ENCODE results near the gene KCTD12. TPM values are rescaled to one million over a fixed set of nuclear protein-coding genes. Genes with fewer than 3 reads are reported as not detected.
A peak's percentile ranks its signal among the peaks of the same experiment; 100 is the strongest.

KCTD12 gene
- total and polyA plus RNA-seq, 2 of the 13 experiments (the other 11 are each of a cell fraction or from before 2014, with no cell fraction given), result not detected

DNA sequence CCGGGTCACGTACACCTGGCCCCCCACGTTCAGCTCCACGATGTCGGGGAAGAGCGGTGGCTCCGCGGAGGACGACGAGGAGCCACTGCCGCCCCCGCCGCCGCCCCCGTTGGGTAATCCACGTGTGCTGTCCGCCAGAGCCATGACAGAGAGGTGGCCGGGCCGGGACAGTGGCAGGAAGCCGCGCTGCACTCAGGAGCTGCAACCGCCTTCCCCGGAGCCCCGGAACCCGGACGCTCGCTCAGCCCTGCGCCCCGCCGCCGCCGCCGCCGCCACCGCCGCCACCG, 257 bp downstream of the KCTD12 start:
- Histone ChIP-seq H3K79me2 (ENCODE audit: insufficient read depth, low read length) (no peaks in the 10 kb centered on the region), H3K4me2 (ENCODE audit: low read depth, low read length) (peak overlapping the region; percentile 62), H3K27me3 (ENCODE audit: control insufficient read depth in 1 of 2, insufficient read depth in 2 of 2, low read length in 2 of 2) (peaks cover 2 to 16% of the 10 kb centered on the region in 2 experiments; a peak in 4 of 5 replicates), H3K4me1 (ENCODE audit: insufficient read depth, low read length) (peaks cover 7% of the 10 kb centered on the region; the same call in 1 of the 2 replicates), H3K9ac (ENCODE audit: insufficient read depth, low read depth, low read length) (no peak overlapping the region), H3K36me3 (replicated peaks in 1 of 2; ENCODE audit: control insufficient read depth in 1 of 2, insufficient read depth in 2 of 2, low read length in 2 of 2) (no peaks in the 10 kb centered on the region), H3K4me3 (replicated peaks in 1 of 3; ENCODE audit: insufficient read depth in 1 of 3, low read depth in 2 of 3, low read length in 3 of 3) (peak overlapping the region; percentile 16 to 59 (median 42); a peak in 4 of 6 replicates), H3K27ac (ENCODE audit: extremely low read length, insufficient read depth, low read length) (no peak overlapping the region), H3K9me3 (ENCODE audit: low read length) (no peaks in the 10 kb centered on the region), H4K20me1 (ENCODE audit: insufficient read depth, low read length) (no peaks in the 10 kb centered on the region), H2AFZ (ENCODE audit: low read length) (no peak overlapping the region)
- intact Hi-C loops (cut with micrococcal nuclease; ENCODE audit: unreplicated experiment) (no loop called here), in situ Hi-C loops (cut with HindIII; ENCODE audit: extremely low pct_ligation_motif_present, low pct_unique_long_range_greater_than_20kb) (no loop called here)
- ATAC-seq (no peak), FAIRE-seq (no peak), DNase-seq (ENCODE audit: low spot score) (no peak)
- no TSS peak for BruUV-seq (replicated peaks)
- 30% methylated on average over 2 of the region's 37 CpGs for WGBS (ENCODE audit: low lambda C conversion rate)
- CTCF ChIA-PET (ENCODE audit: low intra/inter-chr PET ratio, low total read pairs), result no interaction called here
- POLR2A ChIA-PET, result interaction anchor here (0.6 kb wide), 1 partner anchor 203 kb away, joined by 3 read pairs; no protein-coding TSS in a partner anchor
- TF ChIP-seq ZNF563 (CRISPR knock-in tag; IDR thresholded peaks at IDR 0.05), result no peak
- no peak for TF ChIP-seq BORCS8-MEF2B (CRISPR knock-in tag; IDR thresholded peaks at IDR 0.05)
- TF ChIP-seq SAP130 (CRISPR knock-in tag; IDR thresholded peaks at IDR 0.05; ENCODE audit: low read depth), result no peak
- TF ChIP-seq, protein P1, sequence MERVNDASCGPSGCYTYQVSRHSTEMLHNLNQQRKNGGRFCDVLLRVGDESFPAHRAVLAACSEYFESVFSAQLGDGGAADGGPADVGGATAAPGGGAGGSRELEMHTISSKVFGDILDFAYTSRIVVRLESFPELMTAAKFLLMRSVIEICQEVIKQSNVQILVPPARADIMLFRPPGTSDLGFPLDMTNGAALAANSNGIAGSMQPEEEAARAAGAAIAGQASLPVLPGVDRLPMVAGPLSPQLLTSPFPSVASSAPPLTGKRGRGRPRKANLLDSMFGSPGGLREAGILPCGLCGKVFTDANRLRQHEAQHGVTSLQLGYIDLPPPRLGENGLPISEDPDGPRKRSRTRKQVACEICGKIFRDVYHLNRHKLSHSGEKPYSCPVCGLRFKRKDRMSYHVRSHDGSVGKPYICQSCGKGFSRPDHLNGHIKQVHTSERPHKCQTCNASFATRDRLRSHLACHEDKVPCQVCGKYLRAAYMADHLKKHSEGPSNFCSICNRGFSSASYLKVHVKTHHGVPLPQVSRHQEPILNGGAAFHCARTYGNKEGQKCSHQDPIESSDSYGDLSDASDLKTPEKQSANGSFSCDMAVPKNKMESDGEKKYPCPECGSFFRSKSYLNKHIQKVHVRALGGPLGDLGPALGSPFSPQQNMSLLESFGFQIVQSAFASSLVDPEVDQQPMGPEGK (CRISPR knock-in tag; IDR thresholded peaks at IDR 0.05), result no peak
- TF ChIP-seq ATAD3A (CRISPR knock-in tag; IDR thresholded peaks at IDR 0.05), result no peak
- no peak for TF ChIP-seq GTF2F1 (IDR thresholded peaks at IDR 0.05; ENCODE audit: low read length)
- no peak for TF ChIP-seq ZNF12 (CRISPR knock-in tag; IDR thresholded peaks at IDR 0.05)
- TF ChIP-seq MTF2 (CRISPR knock-in tag; IDR thresholded peaks at IDR 0.05; ENCODE audit: borderline replicate concordance), result peak; percentile 71; the same call in 1 of the 2 replicates
- TF ChIP-seq ZNF703 (CRISPR knock-in tag; IDR thresholded peaks at IDR 0.05; ENCODE audit: borderline replicate concordance), result no peak
- TF ChIP-seq ARNT2 (CRISPR knock-in tag; IDR thresholded peaks at IDR 0.05; ENCODE audit: low read depth), result no peak
- peak; percentile 10 for TF ChIP-seq HNRNPLL (IDR thresholded peaks at IDR 0.05; ENCODE audit: low read depth, low read length, poor library complexity, severe bottlenecking)
